ENCODE data around the gene ALS2.
"Not testable (repeated sequence)": the region's sequence is repeated elsewhere in the genome, so short reads cannot be mapped to it uniquely, and the experiment has no call there.

The ALS2 gene

GRCh38 chr2:201793631-201794030 is 12.9 kb upstream of the ALS2 start:
- peak; percentile 83 for DNase-seq

DNA sequence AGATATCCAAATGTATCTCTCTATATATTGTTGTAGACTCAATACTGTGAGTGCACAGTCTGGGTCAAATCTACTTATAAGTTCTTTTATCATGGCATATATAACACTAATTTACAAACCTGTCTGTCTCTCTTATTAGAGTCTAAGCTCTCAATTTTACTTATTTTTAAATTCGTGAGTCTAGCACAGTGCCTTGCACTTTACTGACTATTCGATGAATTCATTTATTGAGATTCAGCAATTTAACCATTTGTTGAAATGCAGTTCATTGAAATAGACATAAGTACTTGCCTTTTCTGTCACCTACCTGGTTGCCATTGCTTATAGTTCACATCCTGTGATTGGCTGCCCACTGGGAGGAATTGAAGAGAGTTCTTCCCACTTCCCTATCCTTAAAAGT is 10.3 kb upstream of the ALS2 start:
- no peak for DNase-seq

DNA sequence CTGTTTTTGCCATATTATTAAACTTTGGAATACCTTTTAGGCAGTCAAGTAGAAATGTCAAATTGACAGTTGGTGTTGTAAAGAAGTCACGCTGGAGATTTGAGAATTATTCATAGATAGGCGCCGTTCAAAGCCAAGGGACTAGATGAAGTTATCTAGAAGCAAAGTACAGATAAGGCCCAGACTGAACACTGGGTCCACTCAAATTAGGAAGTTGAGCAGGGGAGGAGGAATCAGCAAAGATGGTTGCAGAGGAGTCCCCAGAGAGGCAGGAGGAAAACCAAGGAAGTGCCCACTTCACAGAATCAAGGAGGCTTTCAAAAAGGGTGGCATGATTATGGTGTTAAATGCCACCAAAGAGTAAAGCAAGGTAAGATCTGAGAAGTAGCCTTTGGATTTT is 9.6 kb upstream of the ALS2 start:
- DNase-seq: no peak

DNA sequence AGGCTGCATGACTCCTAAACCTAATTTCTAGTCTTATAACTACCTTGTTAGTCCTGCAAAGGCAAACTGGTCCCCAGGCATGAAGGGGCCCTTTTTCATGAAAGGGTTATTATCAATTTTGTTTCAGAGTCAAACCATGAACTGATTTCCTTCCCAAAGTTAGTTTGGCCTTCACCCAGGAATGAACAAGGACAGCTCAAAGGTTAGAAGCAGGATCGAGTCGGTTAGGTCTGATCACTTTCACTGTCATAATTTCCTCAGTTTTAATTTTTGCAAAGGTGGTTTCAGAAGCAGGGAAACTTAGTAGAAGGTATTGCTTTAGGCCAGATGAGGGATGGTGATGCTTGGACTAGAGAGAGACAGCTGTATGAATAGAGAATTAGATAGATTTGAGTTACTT is 8.7 kb upstream of the ALS2 start:
- DNase-seq: no peak

DNA sequence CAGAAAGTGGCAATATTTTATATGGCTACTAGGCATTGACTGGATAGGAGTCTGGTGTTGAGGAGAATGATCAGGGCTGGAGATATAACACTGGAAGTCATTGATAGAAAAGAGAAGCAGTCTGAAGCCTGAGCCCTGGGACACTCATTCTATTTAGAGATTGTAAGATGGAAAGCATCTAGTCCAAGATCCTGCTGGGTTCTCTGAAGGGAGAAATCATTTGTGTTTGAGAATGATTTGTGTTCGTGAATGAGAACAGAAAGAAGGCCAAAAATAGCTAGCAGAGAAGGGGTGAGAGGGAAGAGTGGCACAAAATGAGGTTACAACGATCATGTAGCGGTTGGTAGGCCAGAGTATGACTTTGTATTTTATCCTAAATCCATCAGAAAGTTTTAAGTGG is 7.6 kb upstream of the ALS2 start:
- no peak for DNase-seq

GRCh38 chr2:201786471-201786870 is 5.7 kb upstream of the ALS2 start:
- peak; percentile 45 for DNase-seq

GRCh38 chr2:201785135-201785534 is 4.4 kb upstream of the ALS2 start:
- no peak for DNase-seq

- no peak for DNase-seq
These were observed 3.8 kb upstream of the ALS2 start for GRCh38 chr2:201784563-201784962.

DNA sequence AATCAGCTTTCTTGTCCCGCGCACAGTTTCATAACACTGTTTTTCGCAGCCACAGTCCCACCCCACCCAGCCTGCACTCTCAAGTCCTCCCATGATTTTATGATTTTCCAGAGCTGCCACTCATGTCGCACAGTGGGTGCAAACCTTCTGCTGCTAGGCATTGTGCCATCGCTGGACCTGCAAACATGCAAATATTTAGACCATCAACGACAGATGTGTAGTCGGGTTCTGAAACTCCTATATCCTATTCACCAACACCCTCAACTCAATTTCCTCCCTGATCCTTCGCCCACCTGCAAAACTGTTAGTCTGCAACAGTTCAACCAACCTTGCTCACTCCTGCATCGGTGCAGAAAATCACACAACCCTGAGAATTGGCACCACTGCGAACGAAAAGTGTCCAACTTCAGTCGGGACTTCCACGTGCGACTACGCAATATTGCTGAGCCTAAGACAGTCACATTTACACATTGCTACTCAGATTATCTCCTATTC is 871 bp upstream of the ALS2 start:
- DNase-seq: peak; percentile 24

- DNase-seq: peak; percentile 10
These were observed 646 bp downstream of the ALS2 start for GRCh38 chr2:201779901-201780673.

DNA sequence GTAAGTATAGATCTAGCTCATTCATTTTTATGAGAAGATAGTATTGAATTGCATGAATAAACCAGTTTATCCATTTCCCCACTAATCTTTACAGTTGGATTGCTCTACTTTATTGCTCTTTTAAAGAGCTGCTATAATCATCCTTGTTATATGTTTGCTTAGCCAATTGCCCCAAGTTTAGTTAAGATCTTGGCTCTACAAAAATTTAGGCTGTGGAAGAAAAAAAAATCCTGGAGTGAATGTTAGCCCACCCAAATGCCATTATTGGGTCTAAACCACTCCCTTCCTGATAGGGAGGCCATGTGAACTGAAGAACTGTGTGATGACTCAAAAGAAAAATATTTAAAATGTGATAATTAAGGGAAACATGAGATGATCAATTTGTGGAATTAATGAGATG is 2.9 kb downstream of the ALS2 start:
- peak; percentile 21 for DNase-seq

DNA sequence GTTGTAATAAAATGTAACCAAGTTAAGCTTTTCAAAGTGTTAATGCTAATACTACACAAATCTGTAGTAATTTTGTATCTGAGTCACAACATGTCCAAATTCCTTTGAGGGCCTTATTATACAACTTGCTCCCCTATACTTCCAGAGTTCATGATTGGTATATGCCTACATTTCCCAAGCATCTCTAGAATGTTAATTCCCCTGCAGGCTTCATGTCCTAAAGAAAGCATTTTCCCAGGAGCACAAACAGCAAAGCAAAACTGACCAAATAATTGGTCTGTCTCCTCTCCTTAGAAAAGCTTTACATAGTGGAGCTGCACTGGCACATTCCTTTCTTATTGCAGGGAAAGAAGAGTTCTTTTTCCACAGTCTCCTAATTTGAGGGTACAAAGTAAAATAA is 3.7 kb downstream of the ALS2 start:
- peak; percentile 62 for DNase-seq

- no peak for DNase-seq
These were observed 5.4 kb downstream of the ALS2 start for GRCh38 chr2:201775326-201775725.

- DNase-seq: peak; percentile 33
These were observed 6.2 kb downstream of the ALS2 start for GRCh38 chr2:201774546-201774945.

- no peak for DNase-seq
These were observed 6.7 kb downstream of the ALS2 start for GRCh38 chr2:201773990-201774389.

DNA sequence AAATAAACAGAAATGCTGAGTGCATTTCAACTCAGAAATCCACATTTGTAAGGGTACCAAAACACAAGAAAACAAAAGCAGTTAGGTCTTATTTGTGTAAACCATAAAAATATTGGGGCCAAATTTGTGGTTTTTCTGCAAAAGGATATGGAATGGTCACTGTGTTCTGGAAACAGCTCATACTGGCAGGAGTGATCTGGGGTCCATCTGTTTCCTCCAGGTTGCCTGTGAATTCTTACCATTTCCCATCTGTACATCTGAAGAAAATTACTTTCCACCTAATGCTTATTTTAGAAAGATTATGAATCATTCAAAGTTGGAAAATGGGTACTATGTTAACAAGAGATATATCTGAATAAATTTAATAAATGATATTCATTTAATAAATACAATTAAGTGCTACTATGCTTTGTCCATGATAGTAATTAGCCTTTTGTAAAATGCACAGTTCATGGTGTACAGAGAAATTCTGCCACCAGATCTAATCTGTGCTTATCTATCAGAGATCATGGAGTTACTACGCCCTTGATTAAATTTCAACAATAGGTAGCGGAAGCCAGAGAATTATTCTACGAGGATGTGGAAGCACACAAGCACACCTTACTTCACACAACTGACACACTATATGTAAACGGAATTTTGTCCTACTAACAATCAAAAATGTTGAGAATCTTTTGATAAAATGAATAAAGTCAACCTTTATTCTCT is 10.9 kb downstream of the ALS2 start:
- no peak for DNase-seq

GRCh38 chr2:201768918-201769317 is 11.8 kb downstream of the ALS2 start:
- peak; percentile 65 for DNase-seq

DNA sequence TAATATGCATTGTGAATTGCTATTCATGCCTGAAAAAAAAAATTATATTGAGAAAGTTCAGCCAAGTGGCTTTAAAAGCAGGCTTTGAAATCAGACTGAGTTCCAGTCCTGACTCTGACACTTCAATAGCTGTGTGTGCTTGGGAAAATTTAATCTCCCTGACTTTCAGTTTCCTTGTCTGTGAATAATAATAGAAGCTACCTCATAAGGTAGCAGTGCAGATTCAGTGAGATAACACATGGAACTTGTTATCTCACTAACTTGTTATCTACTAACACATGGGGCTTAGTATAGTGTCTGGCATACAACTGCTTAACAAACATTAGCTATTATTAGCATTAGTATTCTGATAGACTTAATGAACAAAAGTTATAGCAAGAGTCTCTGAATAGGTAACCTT is 14.9 kb downstream of the ALS2 start:
- DNase-seq: no peak

- not testable (repeated sequence) for DNase-seq
These were observed 16.3 kb downstream of the ALS2 start for GRCh38 chr2:201764469-201764868.

DNA sequence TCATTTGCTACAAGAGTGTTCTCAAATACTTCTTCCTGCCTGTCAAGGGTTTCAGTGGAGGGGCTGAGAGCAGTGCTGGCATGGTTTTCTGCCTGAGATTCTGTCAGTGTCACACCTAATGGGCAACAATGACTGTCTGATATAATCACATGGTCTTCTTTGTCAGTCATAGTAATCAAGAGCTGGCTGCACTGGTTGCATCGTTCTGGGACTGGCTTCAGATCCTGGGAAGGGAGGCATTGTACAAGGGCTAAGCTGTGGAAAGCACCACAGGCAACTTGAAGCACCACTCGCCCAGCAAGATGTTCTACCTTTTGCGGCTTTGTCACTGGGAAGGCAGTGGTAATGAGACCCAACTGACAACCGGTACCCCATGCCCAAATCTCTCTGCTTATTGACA is 19.6 kb downstream of the ALS2 start:
- DNase-seq: no peak

- no peak for DNase-seq
These were observed 21.2 kb downstream of the ALS2 start for GRCh38 chr2:201759567-201759966.

GRCh38 chr2:201758873-201759272 is 21.9 kb downstream of the ALS2 start:
- DNase-seq: no peak

DNA sequence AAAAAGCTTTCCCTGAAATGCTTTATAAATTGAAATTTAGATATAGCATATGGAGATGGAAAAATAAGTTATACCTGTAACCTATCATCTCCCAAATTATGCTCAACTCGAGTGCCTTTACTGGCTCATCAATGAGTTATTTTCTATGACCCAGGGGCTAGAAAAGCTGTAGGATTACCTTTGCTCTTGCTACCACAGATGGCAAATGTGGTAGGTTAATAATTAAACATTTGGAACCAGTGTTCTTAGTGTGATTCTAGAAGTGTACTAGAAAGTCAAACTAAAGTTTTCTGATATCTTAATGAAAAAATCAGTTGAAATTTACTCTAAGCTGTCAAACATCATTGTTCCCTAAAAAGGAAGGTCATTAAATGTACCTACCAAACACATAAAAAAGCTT is 22.5 kb downstream of the ALS2 start:
- DNase-seq: no peak

DNA sequence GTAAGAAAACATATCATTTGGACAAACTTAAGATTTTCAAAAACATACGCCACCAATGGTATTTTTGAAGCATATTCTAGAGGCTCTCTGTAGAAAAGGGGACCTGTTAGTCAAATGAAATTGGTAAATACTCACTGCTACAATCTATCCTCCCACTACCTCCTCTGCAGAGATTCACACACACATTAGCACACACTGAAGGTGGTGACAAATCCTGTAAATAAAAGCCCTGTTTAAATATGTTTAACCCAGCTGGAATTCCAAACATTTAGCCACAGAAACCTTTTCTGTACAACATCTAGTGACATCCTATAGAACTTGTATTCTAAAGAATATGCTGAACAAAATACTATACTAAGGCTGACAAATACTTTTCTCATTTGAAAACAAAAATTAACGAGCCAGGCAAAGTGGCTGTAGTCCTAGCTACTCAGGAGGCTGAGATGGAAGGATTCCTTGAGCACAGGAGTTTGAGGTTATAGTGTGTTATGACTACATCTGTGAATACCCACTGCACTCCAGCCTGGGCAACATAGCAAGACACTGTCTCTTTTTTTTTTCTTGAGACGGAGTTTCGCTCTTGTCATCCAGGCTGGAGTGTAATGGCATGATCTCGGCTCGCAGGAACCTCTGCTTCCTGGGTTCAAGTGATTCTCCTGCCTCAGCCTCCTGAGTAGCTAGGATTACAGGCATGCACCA is 25.9 kb downstream of the ALS2 start:
- DNase-seq: peak; percentile 66
